HepG2 (cell line): Measurements from ENCODE around the gene CRYGA. TPM values are rescaled to one million over a fixed set of nuclear protein-coding genes. Genes with fewer than 3 reads are reported as not detected.

Experiments
- ATAD3A ChIP-seq: sonication (generic); formaldehyde crosslinking; IDR thresholded peaks from 2 replicates; pipeline ENCODE4 v1.4.0; 2020; ENCODE audit warnings: missing genetic modification reagents
- ATM ChIP-seq: fragments of 450-650 bp; IDR thresholded peaks from 2 replicates; pipeline ENCODE4 v1.7.1; 2017; ENCODE audit warnings: mild to moderate bottlenecking, borderline replicate concordance
- GATAD2A ChIP-seq: IDR thresholded peaks from 2 replicates; pipeline ENCODE4 v1.6.1; 2016
- HMGA1 ChIP-seq: sonication (generic); formaldehyde crosslinking; conservative IDR thresholded peaks from 2 replicates; pipeline ENCODE4 v1.4.0; 2020; ENCODE audit warnings: missing genetic modification reagents
- NAIF1 ChIP-seq: sonication (generic); formaldehyde crosslinking; IDR thresholded peaks from 2 replicates; pipeline ENCODE4 v1.5.0; 2020; ENCODE audit warnings: mild to moderate bottlenecking, missing genetic modification reagents, borderline replicate concordance
- NR1H2 ChIP-seq: sonication (generic); formaldehyde crosslinking; IDR thresholded peaks from 2 replicates; pipeline ENCODE4 v1.8.1; 2022; ENCODE audit warnings: low read depth, missing genetic modification reagents, borderline replicate concordance
- SMAD3 ChIP-seq: sonication (generic); formaldehyde crosslinking; IDR thresholded peaks from 2 replicates; pipeline ENCODE4 v1.4.0; 2020; ENCODE audit warnings: missing genetic modification reagents
- TGIF2 ChIP-seq: IDR thresholded peaks from 2 replicates; pipeline ENCODE4 v1.6.1; 2016; ENCODE audit warnings: control low read depth, missing compliant biosample characterization
- TOPORS ChIP-seq: sonication (generic); formaldehyde crosslinking; IDR thresholded peaks from 2 replicates; pipeline ENCODE4 v1.8.0; 2023; ENCODE audit warnings: mild to moderate bottlenecking, missing genetic modification reagents
- YEATS4 ChIP-seq: sonication (generic); formaldehyde crosslinking; IDR thresholded peaks from 2 replicates; pipeline ENCODE4 v1.4.0; 2020; ENCODE audit warnings: missing genetic modification reagents, borderline replicate concordance
- ZFP36L2 ChIP-seq: sonication (generic); formaldehyde crosslinking; IDR thresholded peaks from 2 replicates; pipeline ENCODE4 v1.4.0; 2020; ENCODE audit warnings: missing genetic modification reagents
- ZFP41 ChIP-seq: sonication (generic); formaldehyde crosslinking; IDR thresholded peaks from 2 replicates; pipeline ENCODE4 v1.4.0; 2020; ENCODE audit warnings: mild to moderate bottlenecking, missing genetic modification reagents, borderline replicate concordance
- ZNF331 ChIP-seq: sonication (generic); formaldehyde crosslinking; IDR thresholded peaks from 2 replicates; pipeline ENCODE4 v1.4.0; 2020; ENCODE audit warnings: missing genetic modification reagents
- ZNF678 ChIP-seq: sonication (generic); formaldehyde crosslinking; IDR thresholded peaks from 2 replicates; pipeline ENCODE4 v1.4.0; 2020; ENCODE audit warnings: mild to moderate bottlenecking, missing genetic modification reagents
- ZNF777 ChIP-seq: sonication (generic); formaldehyde crosslinking; IDR thresholded peaks from 2 replicates; pipeline ENCODE4 v1.4.0; 2020; ENCODE audit warnings: missing genetic modification reagents
- polyA plus RNA-seq, 8 experiments: library from polyadenylated mRNA; depleted of rRNA in 3 of 8; stranded (reverse) in 7 of 8; unstranded in 1 of 8; fragments of >200 nt; fragmentation: Illumina TruSeq in 4 of 8; extraction: Trizol in 4 of 8; gene quantifications; 2 replicates each; pipeline versions ENCODE4 v1.2.1 to v1.2.3, GENCODE V29; 2011 to 2016; ENCODE audit warnings: low read depth in 4 of 8, missing spikeins in 1 of 8, mixed read lengths in 1 of 8; ENCODE audit not compliant: insufficient read depth in 1 of 8
- total RNA-seq, 5 experiments: library from RNA; depleted of rRNA; stranded (reverse); fragments of >200 nt; fragmentation: Illumina TruSeq; extraction: Trizol; gene quantifications; 2 replicates each; pipeline ENCODE4 v1.2.3, GENCODE V29; 2016; ENCODE audit warnings: low read depth in 1 of 5
- TF ChIP-seq, protein P1 (sequence below): sonication (generic); formaldehyde crosslinking; IDR thresholded peaks from 2 replicates; pipeline ENCODE4 v1.8.1; 2023; ENCODE audit warnings: missing genetic modification reagents, inconsistent platforms, borderline replicate concordance
- TF ChIP-seq, protein P2 (sequence below): sonication (generic); formaldehyde crosslinking; IDR thresholded peaks from 2 replicates; pipeline ENCODE4 v1.4.0; 2020; ENCODE audit warnings: missing genetic modification reagents
- TF ChIP-seq, protein P3 (sequence below): IDR thresholded peaks from 2 replicates; pipeline ENCODE4 v1.6.1; 2016; ENCODE audit warnings: low read depth
- TF ChIP-seq, protein P4 (sequence below): sonication (generic); formaldehyde crosslinking; IDR thresholded peaks from 2 replicates; pipeline ENCODE4 v1.4.0; 2020; ENCODE audit warnings: mild to moderate bottlenecking, missing genetic modification reagents
- TF ChIP-seq, protein P5 (sequence below): sonication (generic); formaldehyde crosslinking; IDR thresholded peaks from 2 replicates; pipeline ENCODE4 v1.9.0; 2021; ENCODE audit warnings: missing genetic modification reagents, borderline replicate concordance
- TF ChIP-seq, protein P6 (sequence below): sonication (generic); formaldehyde crosslinking; IDR thresholded peaks from 2 replicates; pipeline ENCODE4 v1.5.1; 2020; ENCODE audit warnings: missing genetic modification reagents, mild to moderate bottlenecking, borderline replicate concordance

CRYGA gene
- total and polyA plus RNA-seq, 2 of the 13 experiments (the other 11 are each of a cell fraction or from before 2014, with no cell fraction given) = not detected

DNA sequence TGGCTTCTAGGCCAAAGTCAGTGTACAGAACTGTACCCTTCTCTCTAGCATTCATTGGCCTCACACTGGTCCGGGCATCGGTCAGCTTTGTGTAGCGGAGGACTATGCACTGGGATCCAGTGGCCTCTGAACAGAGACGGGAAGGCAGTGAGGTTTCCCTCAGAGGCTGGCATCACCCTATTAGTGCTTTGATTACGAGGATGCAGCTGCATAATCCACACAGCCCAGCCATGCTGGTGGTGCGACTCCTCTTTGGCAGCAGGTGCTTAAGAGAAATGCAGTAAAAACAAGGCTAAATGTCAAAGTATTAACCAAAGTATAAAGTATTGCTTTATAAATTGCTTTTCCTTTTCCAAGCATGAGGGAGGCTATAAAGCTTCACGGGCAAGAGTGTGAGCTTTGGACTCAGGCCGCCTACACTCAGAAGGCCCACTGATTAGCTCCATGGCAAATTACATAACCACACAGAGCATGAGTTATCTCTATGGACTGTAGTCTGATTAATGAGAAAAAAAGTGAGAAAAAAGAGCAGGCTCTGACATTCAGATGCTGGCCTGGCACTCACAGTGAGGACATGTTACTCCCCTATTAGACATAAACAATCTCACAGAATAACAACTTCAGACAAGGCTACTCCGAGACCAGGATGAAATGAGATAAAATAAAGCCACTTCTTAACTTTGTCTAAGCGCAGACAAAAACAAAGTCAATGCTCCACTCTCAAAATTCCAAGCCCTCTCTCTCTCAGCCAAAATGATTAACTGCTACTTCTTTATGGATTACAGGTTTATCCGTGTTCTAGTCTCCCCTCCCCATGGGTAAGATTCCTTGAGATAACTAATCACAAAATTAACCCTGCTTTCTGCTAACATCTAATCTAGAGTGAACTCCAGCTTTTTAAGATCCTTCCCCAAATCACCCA, 27.3 kb downstream of the CRYGA start (continued):
- TF ChIP-seq, protein P1, sequence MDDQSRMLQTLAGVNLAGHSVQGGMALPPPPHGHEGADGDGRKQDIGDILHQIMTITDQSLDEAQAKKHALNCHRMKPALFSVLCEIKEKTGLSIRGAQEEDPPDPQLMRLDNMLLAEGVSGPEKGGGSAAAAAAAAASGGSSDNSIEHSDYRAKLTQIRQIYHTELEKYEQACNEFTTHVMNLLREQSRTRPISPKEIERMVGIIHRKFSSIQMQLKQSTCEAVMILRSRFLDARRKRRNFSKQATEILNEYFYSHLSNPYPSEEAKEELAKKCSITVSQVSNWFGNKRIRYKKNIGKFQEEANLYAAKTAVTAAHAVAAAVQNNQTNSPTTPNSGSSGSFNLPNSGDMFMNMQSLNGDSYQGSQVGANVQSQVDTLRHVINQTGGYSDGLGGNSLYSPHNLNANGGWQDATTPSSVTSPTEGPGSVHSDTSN = no peak
- no peak for TF ChIP-seq ZFP41
- TF ChIP-seq, protein P2, sequence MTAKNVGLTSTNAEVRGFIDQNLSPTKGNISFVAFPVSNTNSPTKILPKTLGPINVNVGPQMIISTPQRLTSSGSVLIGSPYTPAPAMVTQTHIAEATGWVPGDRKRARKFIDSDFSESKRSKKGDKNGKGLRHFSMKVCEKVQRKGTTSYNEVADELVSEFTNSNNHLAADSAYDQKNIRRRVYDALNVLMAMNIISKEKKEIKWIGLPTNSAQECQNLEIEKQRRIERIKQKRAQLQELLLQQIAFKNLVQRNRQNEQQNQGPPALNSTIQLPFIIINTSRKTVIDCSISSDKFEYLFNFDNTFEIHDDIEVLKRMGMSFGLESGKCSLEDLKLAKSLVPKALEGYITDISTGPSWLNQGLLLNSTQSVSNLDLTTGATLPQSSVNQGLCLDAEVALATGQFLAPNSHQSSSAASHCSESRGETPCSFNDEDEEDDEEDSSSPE (CRISPR knock-in tag) = peak; percentile 47
- TF ChIP-seq NR1H2 (CRISPR knock-in tag) = no peak
- no peak for TF ChIP-seq TOPORS (CRISPR knock-in tag)
- TF ChIP-seq, protein P3, sequence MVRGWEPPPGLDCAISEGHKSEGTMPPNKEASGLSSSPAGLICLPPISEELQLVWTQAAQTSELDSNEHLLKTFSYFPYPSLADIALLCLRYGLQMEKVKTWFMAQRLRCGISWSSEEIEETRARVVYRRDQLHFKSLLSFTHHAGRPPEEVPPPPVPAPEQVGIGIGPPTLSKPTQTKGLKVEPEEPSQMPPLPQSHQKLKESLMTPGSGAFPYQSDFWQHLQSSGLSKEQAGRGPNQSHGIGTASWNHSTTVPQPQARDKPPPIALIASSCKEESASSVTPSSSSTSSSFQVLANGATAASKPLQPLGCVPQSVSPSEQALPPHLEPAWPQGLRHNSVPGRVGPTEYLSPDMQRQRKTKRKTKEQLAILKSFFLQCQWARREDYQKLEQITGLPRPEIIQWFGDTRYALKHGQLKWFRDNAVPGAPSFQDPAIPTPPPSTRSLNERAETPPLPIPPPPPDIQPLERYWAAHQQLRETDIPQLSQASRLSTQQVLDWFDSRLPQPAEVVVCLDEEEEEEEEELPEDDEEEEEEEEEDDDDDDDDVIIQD (CRISPR knock-in tag) = peak; percentile 60; the same call in 1 of the 2 replicates
- peak; percentile 31; the same call in 1 of the 2 replicates for TF ChIP-seq NAIF1 (CRISPR knock-in tag)
- TF ChIP-seq, protein P4, sequence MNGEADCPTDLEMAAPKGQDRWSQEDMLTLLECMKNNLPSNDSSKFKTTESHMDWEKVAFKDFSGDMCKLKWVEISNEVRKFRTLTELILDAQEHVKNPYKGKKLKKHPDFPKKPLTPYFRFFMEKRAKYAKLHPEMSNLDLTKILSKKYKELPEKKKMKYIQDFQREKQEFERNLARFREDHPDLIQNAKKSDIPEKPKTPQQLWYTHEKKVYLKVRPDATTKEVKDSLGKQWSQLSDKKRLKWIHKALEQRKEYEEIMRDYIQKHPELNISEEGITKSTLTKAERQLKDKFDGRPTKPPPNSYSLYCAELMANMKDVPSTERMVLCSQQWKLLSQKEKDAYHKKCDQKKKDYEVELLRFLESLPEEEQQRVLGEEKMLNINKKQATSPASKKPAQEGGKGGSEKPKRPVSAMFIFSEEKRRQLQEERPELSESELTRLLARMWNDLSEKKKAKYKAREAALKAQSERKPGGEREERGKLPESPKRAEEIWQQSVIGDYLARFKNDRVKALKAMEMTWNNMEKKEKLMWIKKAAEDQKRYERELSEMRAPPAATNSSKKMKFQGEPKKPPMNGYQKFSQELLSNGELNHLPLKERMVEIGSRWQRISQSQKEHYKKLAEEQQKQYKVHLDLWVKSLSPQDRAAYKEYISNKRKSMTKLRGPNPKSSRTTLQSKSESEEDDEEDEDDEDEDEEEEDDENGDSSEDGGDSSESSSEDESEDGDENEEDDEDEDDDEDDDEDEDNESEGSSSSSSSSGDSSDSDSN (CRISPR knock-in tag) = no peak
- no peak for TF ChIP-seq TGIF2
- 0 out of 2 replicates have a peak, but pooled peaks have one; percentile 14 for TF ChIP-seq ZNF777
- TF ChIP-seq ZFP36L2 (CRISPR knock-in tag) = no peak
- TF ChIP-seq ATAD3A = no peak
- no peak for TF ChIP-seq ATM
- no peak for TF ChIP-seq ZNF678 (CRISPR knock-in tag)
- no peak for TF ChIP-seq ZNF331
- peak; percentile 32; the same call in 1 of the 2 replicates for TF ChIP-seq YEATS4 (CRISPR knock-in tag)
- TF ChIP-seq GATAD2A (CRISPR knock-in tag) = peak; percentile 88
- TF ChIP-seq, protein P5, sequence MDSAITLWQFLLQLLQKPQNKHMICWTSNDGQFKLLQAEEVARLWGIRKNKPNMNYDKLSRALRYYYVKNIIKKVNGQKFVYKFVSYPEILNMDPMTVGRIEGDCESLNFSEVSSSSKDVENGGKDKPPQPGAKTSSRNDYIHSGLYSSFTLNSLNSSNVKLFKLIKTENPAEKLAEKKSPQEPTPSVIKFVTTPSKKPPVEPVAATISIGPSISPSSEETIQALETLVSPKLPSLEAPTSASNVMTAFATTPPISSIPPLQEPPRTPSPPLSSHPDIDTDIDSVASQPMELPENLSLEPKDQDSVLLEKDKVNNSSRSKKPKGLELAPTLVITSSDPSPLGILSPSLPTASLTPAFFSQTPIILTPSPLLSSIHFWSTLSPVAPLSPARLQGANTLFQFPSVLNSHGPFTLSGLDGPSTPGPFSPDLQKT (CRISPR knock-in tag) = no peak
- TF ChIP-seq, protein P6, sequence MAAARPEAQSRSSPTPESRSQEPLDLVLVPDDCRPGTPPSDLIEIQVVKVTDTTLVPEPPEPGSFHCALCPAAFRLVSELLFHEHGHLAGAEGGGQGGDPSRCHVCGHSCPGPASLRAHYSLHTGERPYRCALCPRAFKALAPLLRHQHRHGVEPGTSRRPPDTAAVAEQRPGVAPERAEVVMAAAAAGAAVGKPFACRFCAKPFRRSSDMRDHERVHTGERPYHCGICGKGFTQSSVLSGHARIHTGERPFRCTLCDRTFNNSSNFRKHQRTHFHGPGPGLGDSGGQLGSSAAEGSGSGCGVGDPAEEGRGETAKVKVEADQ (CRISPR knock-in tag) = no peak
- no peak for TF ChIP-seq HMGA1
- peak; percentile 19; the same call in 1 of the 2 replicates for TF ChIP-seq SMAD3
